ENCODE measurements around the gene VEGFA.

VEGFA gene

GRCh38 chr6:43767553-43768505 lies 2.2 kb upstream of the VEGFA start:
- Histone ChIP-seq H3K9ac (ENCODE audit: low read length) (no peak overlapping the region), H3K27ac (ENCODE audit: low read length) (no peak overlapping the region), H3K4me1 (ENCODE audit: low read length) (peaks cover 14% of the 10 kb centered on the region), H3K79me2 (ENCODE audit: low read length) (peaks cover 28% of the 10 kb centered on the region), H4K20me1 (ENCODE audit: insufficient read depth, low read length) (peaks cover 9% of the 10 kb centered on the region), H3K27me3 (ENCODE audit: low read depth, low read length) (0 out of 2 replicates have a peak, but pooled peaks cover 5% of the 10 kb centered on the region), H3K4me3 (ENCODE audit: low read length) (no peak overlapping the region), H3K4me2 (ENCODE audit: low read length) (no peak overlapping the region), H2AFZ (ENCODE audit: low read depth, low read length) (no peak overlapping the region), H3K9me3 (ENCODE audit: insufficient read depth, low read length) (no peaks in the 10 kb centered on the region), H3K36me3 (replicated peaks; ENCODE audit: low read depth, low read length) (peaks cover 15% of the 10 kb centered on the region)
- no peak for TF ChIP-seq CTCF (IDR thresholded peaks at IDR 0.05; ENCODE audit: low read depth, low read length)
- no peak for TF ChIP-seq EZH2phosphoT487 (IDR thresholded peaks at IDR 0.05; ENCODE audit: low read depth)

DNA sequence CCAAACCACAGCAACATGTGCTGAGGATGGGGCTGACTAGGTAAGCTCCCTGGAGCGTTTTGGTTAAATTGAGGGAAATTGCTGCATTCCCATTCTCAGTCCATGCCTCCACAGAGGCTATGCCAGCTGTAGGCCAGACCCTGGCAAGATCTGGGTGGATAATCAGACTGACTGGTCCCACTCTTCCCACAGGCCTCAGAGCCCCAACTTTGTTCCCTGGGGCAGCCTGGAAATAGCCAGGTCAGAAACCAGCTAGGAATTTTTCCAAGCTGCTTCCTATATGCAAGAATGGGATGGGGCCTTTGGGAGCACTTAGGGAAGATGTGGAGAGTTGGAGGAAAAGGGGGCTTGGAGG lies 1.5 kb upstream of the VEGFA start:
- H3K79me2 ChIP-seq (ENCODE audit: low read length), result peaks cover 35% of the 10 kb centered on the region
- peaks cover 18% of the 10 kb centered on the region for H3K36me3 ChIP-seq (replicated peaks; ENCODE audit: low read depth, low read length)
- 0 out of 2 replicates have a peak, but pooled peaks cover 3% of the 10 kb centered on the region for H3K27me3 ChIP-seq (ENCODE audit: low read depth, low read length)
- H3K4me2 ChIP-seq (ENCODE audit: low read length), result no peak overlapping the region
- TF ChIP-seq EZH2phosphoT487 (IDR thresholded peaks at IDR 0.05; ENCODE audit: low read depth) (no peak), CTCF (IDR thresholded peaks at IDR 0.05; ENCODE audit: low read depth, low read length) (no peak)
- peaks cover 14% of the 10 kb centered on the region for H3K4me1 ChIP-seq (ENCODE audit: low read length)
- H3K27ac ChIP-seq (ENCODE audit: low read length), result no peak overlapping the region
- no peak overlapping the region for H3K9ac ChIP-seq (ENCODE audit: low read length)
- H4K20me1 ChIP-seq (ENCODE audit: insufficient read depth, low read length), result peaks cover 16% of the 10 kb centered on the region
- H3K4me3 ChIP-seq (ENCODE audit: low read length), result no peak overlapping the region
- no peaks in the 10 kb centered on the region for H3K9me3 ChIP-seq (ENCODE audit: insufficient read depth, low read length)
- no peak overlapping the region for H2AFZ ChIP-seq (ENCODE audit: low read depth, low read length)

DNA sequence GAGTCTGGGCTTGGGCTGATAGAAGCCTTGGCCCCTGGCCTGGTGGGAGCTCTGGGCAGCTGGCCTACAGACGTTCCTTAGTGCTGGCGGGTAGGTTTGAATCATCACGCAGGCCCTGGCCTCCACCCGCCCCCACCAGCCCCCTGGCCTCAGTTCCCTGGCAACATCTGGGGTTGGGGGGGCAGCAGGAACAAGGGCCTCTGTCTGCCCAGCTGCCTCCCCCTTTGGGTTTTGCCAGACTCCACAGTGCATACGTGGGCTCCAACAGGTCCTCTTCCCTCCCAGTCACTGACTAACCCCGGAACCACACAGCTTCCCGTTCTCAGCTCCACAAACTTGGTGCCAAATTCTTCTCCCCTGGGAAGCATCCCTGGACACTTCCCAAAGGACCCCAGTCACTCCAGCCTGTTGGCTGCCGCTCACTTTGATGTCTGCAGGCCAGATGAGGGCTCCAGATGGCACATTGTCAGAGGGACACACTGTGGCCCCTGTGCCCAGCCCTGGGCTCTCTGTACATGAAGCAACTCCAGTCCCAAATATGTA lies 957 bp upstream of the VEGFA start:
- Histone ChIP-seq H3K4me3 (ENCODE audit: low read length) (peak overlapping the region; percentile 83), H3K79me2 (ENCODE audit: low read length) (peaks cover 41% of the 10 kb centered on the region), H3K27me3 (ENCODE audit: low read depth, low read length) (0 out of 2 replicates have a peak, but pooled peaks cover 3% of the 10 kb centered on the region), H3K9ac (ENCODE audit: low read length) (peak overlapping the region; percentile 91; the same call in 1 of the 2 replicates), H4K20me1 (ENCODE audit: insufficient read depth, low read length) (peaks cover 21% of the 10 kb centered on the region), H3K27ac (ENCODE audit: low read length) (no peak overlapping the region), H3K4me2 (ENCODE audit: low read length) (peak overlapping the region; percentile 98), H3K36me3 (replicated peaks; ENCODE audit: low read depth, low read length) (peaks cover 20% of the 10 kb centered on the region), H2AFZ (ENCODE audit: low read depth, low read length) (no peak overlapping the region), H3K4me1 (ENCODE audit: low read length) (peaks cover 14% of the 10 kb centered on the region), H3K9me3 (ENCODE audit: insufficient read depth, low read length) (no peaks in the 10 kb centered on the region)
- no peak for TF ChIP-seq EZH2phosphoT487 (IDR thresholded peaks at IDR 0.05; ENCODE audit: low read depth)
- no peak for TF ChIP-seq CTCF (IDR thresholded peaks at IDR 0.05; ENCODE audit: low read depth, low read length)

All from OCI-LY3 (cell line).